ENCODE results near the gene UNC5A.

DNA sequence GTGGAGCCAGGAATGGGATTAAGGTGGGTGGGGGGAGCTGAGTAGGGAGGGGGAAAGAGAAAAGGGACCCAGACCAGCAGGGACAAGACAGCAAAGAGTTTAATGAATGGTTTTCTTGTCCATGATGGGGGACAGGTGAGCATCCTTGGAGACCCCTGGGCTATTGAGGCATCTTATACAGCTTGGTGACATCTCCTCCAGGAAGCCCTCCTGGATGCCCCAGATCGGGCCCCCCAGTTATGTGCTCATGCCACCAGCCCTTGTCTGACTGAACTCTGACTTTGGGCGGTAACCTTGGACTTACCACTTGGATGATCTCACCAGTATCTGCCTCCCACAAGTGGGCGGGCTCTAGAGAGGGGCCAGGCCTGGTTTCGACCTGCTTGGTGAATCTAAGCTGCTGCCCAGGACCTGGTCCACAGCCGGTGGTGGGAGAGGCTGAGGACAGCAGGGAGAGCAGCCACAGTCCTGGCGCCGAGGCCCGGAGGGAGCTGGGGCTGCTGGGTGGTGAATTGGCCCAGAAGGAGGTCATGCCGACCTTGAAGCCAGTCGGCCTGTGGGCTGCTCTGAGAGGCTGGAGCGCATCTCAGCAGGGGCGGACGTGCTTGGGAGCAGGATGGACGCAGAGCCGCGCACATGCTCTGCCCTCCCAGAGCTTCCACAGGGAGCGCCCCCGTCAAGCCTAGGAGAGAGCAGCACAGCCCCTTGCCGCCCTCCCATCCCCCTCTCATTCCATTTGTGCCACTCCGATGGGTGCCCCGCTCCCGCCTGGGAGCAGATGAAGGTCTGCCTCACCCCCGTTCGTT is 36.2 kb downstream of the UNC5A start:
- TF ChIP-seq, protein P1, sequence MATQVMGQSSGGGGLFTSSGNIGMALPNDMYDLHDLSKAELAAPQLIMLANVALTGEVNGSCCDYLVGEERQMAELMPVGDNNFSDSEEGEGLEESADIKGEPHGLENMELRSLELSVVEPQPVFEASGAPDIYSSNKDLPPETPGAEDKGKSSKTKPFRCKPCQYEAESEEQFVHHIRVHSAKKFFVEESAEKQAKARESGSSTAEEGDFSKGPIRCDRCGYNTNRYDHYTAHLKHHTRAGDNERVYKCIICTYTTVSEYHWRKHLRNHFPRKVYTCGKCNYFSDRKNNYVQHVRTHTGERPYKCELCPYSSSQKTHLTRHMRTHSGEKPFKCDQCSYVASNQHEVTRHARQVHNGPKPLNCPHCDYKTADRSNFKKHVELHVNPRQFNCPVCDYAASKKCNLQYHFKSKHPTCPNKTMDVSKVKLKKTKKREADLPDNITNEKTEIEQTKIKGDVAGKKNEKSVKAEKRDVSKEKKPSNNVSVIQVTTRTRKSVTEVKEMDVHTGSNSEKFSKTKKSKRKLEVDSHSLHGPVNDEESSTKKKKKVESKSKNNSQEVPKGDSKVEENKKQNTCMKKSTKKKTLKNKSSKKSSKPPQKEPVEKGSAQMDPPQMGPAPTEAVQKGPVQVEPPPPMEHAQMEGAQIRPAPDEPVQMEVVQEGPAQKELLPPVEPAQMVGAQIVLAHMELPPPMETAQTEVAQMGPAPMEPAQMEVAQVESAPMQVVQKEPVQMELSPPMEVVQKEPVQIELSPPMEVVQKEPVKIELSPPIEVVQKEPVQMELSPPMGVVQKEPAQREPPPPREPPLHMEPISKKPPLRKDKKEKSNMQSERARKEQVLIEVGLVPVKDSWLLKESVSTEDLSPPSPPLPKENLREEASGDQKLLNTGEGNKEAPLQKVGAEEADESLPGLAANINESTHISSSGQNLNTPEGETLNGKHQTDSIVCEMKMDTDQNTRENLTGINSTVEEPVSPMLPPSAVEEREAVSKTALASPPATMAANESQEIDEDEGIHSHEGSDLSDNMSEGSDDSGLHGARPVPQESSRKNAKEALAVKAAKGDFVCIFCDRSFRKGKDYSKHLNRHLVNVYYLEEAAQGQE (IDR thresholded peaks at IDR 0.05; ENCODE audit: insufficient read depth in 1 of 2, low read depth in 2 of 2, low read length in 2 of 2): no peak
- no peak for TF ChIP-seq POLR2AphosphoS5 (IDR thresholded peaks at IDR 0.05; ENCODE audit: low read depth, low read length)
- TF ChIP-seq TAF1 (IDR thresholded peaks at IDR 0.05; ENCODE audit: borderline replicate concordance, insufficient read depth, low read length): no peak

Data from PFSK-1 (cell line).